ENCODE results near the gene ADCY9.

DNA sequence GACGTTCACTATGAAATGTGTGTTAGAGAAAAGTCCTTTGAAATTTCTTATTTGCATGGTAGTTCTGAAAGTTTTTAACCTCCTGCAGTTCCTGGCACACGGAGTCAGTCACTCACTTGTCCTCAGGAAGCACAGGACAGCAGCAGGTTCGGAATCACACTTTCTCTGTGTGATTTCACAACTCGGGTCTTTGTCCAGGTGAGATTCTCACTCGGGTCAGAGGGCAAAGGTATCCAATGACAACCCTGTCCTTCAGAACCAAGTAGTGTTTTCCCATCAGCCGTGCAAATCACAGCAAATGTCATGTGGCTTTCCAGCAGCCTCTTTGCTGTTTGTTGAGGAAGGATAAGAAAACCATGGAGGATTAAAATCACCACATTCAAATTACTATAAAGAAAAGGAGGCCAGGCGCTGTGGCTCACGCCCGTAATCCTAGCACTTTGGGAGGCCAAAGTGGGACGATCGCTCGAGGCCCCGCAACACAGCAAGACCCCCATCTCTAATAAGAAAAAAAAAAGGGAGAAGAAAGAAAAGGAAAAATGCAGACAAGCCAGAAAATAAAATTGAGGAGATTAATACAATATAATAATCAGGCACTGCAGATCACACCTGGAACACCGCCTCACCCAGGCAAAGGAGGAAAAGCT is 22.0 kb downstream of the ADCY9 start:
- TF ChIP-seq EP300 (IDR thresholded peaks at IDR 0.05) = no peak
- TF ChIP-seq, protein P1, sequence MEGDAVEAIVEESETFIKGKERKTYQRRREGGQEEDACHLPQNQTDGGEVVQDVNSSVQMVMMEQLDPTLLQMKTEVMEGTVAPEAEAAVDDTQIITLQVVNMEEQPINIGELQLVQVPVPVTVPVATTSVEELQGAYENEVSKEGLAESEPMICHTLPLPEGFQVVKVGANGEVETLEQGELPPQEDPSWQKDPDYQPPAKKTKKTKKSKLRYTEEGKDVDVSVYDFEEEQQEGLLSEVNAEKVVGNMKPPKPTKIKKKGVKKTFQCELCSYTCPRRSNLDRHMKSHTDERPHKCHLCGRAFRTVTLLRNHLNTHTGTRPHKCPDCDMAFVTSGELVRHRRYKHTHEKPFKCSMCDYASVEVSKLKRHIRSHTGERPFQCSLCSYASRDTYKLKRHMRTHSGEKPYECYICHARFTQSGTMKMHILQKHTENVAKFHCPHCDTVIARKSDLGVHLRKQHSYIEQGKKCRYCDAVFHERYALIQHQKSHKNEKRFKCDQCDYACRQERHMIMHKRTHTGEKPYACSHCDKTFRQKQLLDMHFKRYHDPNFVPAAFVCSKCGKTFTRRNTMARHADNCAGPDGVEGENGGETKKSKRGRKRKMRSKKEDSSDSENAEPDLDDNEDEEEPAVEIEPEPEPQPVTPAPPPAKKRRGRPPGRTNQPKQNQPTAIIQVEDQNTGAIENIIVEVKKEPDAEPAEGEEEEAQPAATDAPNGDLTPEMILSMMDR (IDR thresholded peaks at IDR 0.05) = no peak

Data from tibial nerve (tissue), 4 donors.